HepG2 (cell line): ENCODE results near the gene EXOC3L4. TPM values are rescaled to one million over a fixed set of nuclear protein-coding genes. Genes with fewer than 3 reads are reported as not detected.

Source experiments
- DR1 ChIP-seq: sonication (generic); formaldehyde crosslinking; IDR thresholded peaks from 2 replicates; pipeline ENCODE4 v1.8.0; 2021; ENCODE audit warnings: mild to moderate bottlenecking, missing genetic modification reagents, inconsistent platforms
- MEIS2 ChIP-seq: sonication (generic); formaldehyde crosslinking; IDR thresholded peaks from 2 replicates; pipeline ENCODE4 v1.9.0; 2021; ENCODE audit warnings: mild to moderate bottlenecking, missing genetic modification reagents
- PAXIP1 ChIP-seq: sonication (generic); formaldehyde crosslinking; conservative IDR thresholded peaks from 2 replicates; pipeline ENCODE4 v1.4.0; 2020; ENCODE audit warnings: mild to moderate bottlenecking, missing genetic modification reagents, moderate library complexity
- SIN3B ChIP-seq: fragments of 150-350 bp; IDR thresholded peaks from 2 replicates; pipeline ENCODE4 v1.6.1; 2014; ENCODE audit warnings: low read length
- YEATS4 ChIP-seq: sonication (generic); formaldehyde crosslinking; IDR thresholded peaks from 2 replicates; pipeline ENCODE4 v1.4.0; 2020; ENCODE audit warnings: missing genetic modification reagents, borderline replicate concordance
- ZBTB40 ChIP-seq, 2 experiments: fragments of 450-650 bp in 1 of 2; sonication (generic) in 1 of 2; formaldehyde crosslinking in 1 of 2; IDR thresholded peaks; 2 replicates each; pipeline versions ENCODE4 v1.6.1 to v1.8.0; 2016 to 2022; ENCODE audit warnings: antibody characterized with exemption in 1 of 2, mild to moderate bottlenecking in 1 of 2, missing genetic modification reagents in 1 of 2
- ZIK1 ChIP-seq: sonication (generic); formaldehyde crosslinking; IDR thresholded peaks from 2 replicates; pipeline ENCODE4 v1.5.0; 2020; ENCODE audit warnings: mild to moderate bottlenecking, low read depth, missing genetic modification reagents, borderline replicate concordance
- polyA plus RNA-seq, 8 experiments: library from polyadenylated mRNA; depleted of rRNA in 3 of 8; stranded (reverse) in 7 of 8; unstranded in 1 of 8; fragments of >200 nt; fragmentation: Illumina TruSeq in 4 of 8; extraction: Trizol in 4 of 8; gene quantifications; 2 replicates each; pipeline versions ENCODE4 v1.2.1 to v1.2.3, GENCODE V29; 2011 to 2016; ENCODE audit warnings: low read depth in 4 of 8, missing spikeins in 1 of 8, mixed read lengths in 1 of 8; ENCODE audit not compliant: insufficient read depth in 1 of 8
- total RNA-seq, 5 experiments: library from RNA; depleted of rRNA; stranded (reverse); fragments of >200 nt; fragmentation: Illumina TruSeq; extraction: Trizol; gene quantifications; 2 replicates each; pipeline ENCODE4 v1.2.3, GENCODE V29; 2016; ENCODE audit warnings: low read depth in 1 of 5
- TF ChIP-seq, protein P1 (sequence below): sonication (generic); formaldehyde crosslinking; IDR thresholded peaks from 2 replicates; pipeline ENCODE4 v1.4.0; 2020; ENCODE audit warnings: mild to moderate bottlenecking, missing genetic modification reagents
- TF ChIP-seq, protein P2 (sequence below): sonication (generic); formaldehyde crosslinking; conservative IDR thresholded peaks from 2 replicates; pipeline ENCODE4 v1.8.0; 2022; ENCODE audit warnings: mild to moderate bottlenecking, moderate library complexity, missing genetic modification reagents

The EXOC3L4 gene
- total and polyA plus RNA-seq, 2 of the 13 experiments (the other 11 are each of a cell fraction or from before 2014, with no cell fraction given) = 11.8 to 27.0 TPM

GRCh38 chr14:103091041-103091882 lies 3.3 kb upstream of the EXOC3L4 start (continued):
- TF ChIP-seq ZBTB40 (IDR thresholded peaks at IDR 0.05) (no peak), ZBTB40 (CRISPR knock-in tag; IDR thresholded peaks at IDR 0.05) (no peak), YEATS4 (CRISPR knock-in tag) (no peak), DR1 (CRISPR knock-in tag) (peak; percentile 35; the same call in 1 of the 2 replicates), SIN3B (no peak), PAXIP1 (CRISPR knock-in tag) (no peak), ZIK1 (CRISPR knock-in tag) (no peak), MEIS2 (CRISPR knock-in tag) (no peak)
- TF ChIP-seq, protein P1, sequence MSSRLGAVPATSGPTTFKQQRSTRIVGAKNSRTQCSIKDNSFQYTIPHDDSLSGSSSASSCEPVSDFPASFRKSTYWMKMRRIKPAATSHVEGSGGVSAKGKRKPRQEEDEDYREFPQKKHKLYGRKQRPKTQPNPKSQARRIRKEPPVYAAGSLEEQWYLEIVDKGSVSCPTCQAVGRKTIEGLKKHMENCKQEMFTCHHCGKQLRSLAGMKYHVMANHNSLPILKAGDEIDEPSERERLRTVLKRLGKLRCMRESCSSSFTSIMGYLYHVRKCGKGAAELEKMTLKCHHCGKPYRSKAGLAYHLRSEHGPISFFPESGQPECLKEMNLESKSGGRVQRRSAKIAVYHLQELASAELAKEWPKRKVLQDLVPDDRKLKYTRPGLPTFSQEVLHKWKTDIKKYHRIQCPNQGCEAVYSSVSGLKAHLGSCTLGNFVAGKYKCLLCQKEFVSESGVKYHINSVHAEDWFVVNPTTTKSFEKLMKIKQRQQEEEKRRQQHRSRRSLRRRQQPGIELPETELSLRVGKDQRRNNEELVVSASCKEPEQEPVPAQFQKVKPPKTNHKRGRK = no peak
- TF ChIP-seq, protein P2, sequence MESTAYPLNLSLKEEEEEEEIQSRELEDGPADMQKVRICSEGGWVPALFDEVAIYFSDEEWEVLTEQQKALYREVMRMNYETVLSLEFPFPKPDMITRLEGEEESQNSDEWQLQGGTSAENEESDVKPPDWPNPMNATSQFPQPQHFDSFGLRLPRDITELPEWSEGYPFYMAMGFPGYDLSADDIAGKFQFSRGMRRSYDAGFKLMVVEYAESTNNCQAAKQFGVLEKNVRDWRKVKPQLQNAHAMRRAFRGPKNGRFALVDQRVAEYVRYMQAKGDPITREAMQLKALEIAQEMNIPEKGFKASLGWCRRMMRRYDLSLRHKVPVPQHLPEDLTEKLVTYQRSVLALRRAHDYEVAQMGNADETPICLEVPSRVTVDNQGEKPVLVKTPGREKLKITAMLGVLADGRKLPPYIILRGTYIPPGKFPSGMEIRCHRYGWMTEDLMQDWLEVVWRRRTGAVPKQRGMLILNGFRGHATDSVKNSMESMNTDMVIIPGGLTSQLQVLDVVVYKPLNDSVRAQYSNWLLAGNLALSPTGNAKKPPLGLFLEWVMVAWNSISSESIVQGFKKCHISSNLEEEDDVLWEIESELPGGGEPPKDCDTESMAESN (CRISPR knock-in tag) = no peak
